DND-41 (cell line): Measurements from ENCODE around the gene VIT.

Experiments used
- EZH2 ChIP-seq: IDR thresholded peaks from 3 replicates; pipeline ENCODE4 v1.6.1; 2012; ENCODE audit warnings: borderline replicate concordance, low read depth, mild to moderate bottlenecking, moderate library complexity, low read length, inconsistent platforms; ENCODE audit not compliant: severe bottlenecking
- TF ChIP-seq, protein P1 (sequence below): IDR thresholded peaks from 2 replicates; pipeline ENCODE4 v1.5.1; 2012; ENCODE audit warnings: borderline replicate concordance, low read length, moderate library complexity, mild to moderate bottlenecking; ENCODE audit not compliant: poor library complexity, severe bottlenecking; ENCODE audit errors: extremely low read depth

DNA sequence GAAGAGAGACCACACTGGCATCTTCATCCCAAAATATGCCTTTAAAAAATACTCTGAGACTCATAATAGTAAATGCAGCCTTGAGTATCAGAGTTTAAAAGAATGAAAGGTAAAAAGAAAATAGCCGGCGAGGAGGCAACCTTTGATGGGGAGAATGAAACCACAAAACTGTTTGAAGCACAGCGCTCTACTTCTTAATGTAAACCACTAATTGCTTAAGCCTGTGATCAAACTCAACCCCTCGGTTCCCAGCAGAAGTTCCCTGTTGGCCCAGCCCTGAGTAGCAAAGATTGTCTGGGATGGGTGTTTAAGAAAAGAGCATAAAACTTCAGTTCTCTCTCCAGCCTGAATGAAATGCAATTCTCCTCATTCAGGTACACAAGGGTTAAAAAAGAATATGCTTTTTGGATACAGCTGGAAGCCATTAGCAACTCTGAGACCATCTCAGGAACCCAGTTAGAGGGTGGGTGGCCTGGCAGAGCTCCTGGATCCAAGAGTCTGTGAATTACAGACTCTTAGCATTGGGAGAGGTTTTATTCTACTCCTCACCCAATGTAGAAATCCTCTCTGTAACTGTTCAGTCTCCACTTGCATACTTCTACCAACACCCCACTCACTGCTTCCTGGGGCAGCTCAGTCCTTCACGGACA, 44.8 kb downstream of the VIT start:
- TF ChIP-seq, protein P1, sequence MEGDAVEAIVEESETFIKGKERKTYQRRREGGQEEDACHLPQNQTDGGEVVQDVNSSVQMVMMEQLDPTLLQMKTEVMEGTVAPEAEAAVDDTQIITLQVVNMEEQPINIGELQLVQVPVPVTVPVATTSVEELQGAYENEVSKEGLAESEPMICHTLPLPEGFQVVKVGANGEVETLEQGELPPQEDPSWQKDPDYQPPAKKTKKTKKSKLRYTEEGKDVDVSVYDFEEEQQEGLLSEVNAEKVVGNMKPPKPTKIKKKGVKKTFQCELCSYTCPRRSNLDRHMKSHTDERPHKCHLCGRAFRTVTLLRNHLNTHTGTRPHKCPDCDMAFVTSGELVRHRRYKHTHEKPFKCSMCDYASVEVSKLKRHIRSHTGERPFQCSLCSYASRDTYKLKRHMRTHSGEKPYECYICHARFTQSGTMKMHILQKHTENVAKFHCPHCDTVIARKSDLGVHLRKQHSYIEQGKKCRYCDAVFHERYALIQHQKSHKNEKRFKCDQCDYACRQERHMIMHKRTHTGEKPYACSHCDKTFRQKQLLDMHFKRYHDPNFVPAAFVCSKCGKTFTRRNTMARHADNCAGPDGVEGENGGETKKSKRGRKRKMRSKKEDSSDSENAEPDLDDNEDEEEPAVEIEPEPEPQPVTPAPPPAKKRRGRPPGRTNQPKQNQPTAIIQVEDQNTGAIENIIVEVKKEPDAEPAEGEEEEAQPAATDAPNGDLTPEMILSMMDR: no peak
- no peak for TF ChIP-seq EZH2
